GM12873 (cell line): ENCODE data around the gene ULBP2.

ENCODE experiments used
- CTCF ChIP-seq: IDR thresholded peaks from 2 replicates; pipeline ENCODE4 v1.5.1; 2012; ENCODE audit warnings: low read depth, mild to moderate bottlenecking, moderate library complexity, low read length, control low read depth; ENCODE audit not compliant: insufficient read depth; ENCODE audit errors: missing control alignments

Gene ULBP2

GRCh38 chr6:149948616-149949015 lies 6.8 kb downstream of the ULBP2 start:
- TF ChIP-seq CTCF: no peak

GRCh38 chr6:149950423-149950822 lies 8.6 kb downstream of the ULBP2 start:
- TF ChIP-seq CTCF: no peak

GRCh38 chr6:149951096-149951495 lies 9.3 kb downstream of the ULBP2 start:
- TF ChIP-seq CTCF: no peak

- TF ChIP-seq CTCF: no peak
Measured at GRCh38 chr6:149951626-149952025, 9.8 kb downstream of the ULBP2 start.

- no peak for TF ChIP-seq CTCF
Measured at GRCh38 chr6:149960488-149960887, 18.7 kb downstream of the ULBP2 start.

GRCh38 chr6:149961728-149962425 lies 20.1 kb downstream of the ULBP2 start:
- TF ChIP-seq CTCF: peak; percentile 31

- TF ChIP-seq CTCF: no peak
Measured at GRCh38 chr6:149962461-149963211, 20.8 kb downstream of the ULBP2 start.
